Cardiac septum (tissue), 1 donor: ENCODE data around the gene IFT122. TPM values are rescaled to one million over a fixed set of nuclear protein-coding genes. Genes with fewer than 3 reads are reported as not detected.
"Not testable (repeated sequence)": the region's sequence is repeated elsewhere in the genome, so short reads cannot be mapped to it uniquely, and the experiment has no call there.

Experiments used
- DNase-seq: peaks from one replicate; pipeline ENCODE4 v3.0.0-alpha.2; 2020; ENCODE audit warnings: low spot score
- intact Hi-C: fragments of 100-400 bp; cut with DNase I; formaldehyde crosslinking; loops from one replicate; pipeline ENCODE4 v1.14.0; 2022
- total RNA-seq: library from RNA; stranded (reverse); fragmentation: NEBNext Ultra II Directional; extraction: Animal tissue kit (Norgen Biotek cat#: 25700); gene quantifications from one replicate; pipeline ENCODE4 v1.2.1, GENCODE V29; 2021
- donor health status: DM: no; HTN: no; CAD: no.

The IFT122 gene
- total RNA-seq, 1 donor from 2014 or later = 11.0 TPM

DNA sequence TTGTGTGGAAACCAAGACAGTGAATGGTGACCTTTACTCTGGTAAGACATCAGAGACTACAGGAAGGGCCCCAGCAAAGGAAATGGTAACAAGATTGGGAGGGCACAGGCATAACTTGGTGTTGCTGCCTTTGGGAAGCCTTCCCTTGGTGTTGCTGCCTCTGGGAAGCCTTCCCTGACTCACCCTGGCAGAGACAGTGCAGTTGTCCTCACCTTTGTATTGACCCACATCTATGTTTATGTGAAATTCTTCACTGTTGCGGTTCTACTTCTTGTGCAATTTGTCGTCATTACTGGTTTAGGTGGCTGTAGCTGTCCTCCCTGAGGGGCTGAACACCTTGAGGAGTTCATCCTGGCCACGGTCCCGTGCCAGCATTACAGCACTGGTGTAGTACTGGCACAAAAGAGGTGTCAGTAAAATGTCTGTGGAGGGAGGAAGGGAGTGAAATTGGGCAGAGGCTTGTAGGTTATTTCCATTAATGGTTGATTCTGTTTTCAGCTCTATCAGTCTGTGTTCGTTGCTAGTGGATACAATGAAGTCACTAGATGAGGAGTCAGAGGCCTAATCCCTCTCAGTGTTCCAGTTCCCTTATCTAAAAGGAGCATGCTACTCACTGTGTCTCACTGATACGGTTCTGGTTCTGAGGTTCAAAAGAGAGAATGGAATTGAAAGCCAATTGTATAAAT, 21.6 kb downstream of the IFT122 start:
- no peak for DNase-seq
- intact Hi-C loops = no loop called here

DNA sequence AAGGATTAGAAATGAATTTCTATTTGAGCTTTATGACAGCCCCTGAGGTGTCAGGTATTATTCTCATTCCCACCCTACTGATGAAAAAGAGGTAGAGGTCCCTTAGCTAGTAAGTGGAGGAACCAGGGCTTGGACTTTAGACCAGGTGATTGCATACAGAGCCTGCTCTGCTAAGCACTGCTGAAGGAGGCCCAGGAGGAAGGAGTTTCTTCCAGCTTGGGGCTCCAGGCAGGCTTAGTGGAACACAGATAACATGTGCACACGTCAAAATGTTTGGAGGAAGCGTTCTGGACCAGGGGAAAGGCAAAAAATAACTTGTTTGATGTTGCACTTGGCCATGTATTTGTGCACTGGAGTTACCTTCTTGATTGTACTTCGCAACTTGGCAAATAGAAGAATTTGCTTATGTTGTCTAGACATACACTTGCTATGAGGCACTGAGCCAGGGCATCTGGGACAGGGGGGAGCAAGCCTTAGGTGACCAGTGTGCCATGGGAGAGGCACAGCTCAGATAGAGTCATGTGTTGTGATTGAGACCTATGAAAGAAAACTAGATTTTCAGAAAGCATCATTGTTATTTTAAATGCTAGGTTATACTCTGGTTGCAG, 22.4 kb downstream of the IFT122 start:
- intact Hi-C loops = no loop called here
- DNase-seq = no peak

GRCh38 chr3:129463094-129463493, 23.1 kb downstream of the IFT122 start:
- intact Hi-C loops = no loop called here
- no peak for DNase-seq

- intact Hi-C loops = no loop called here
Observed at GRCh38 chr3:129463716-129464115, 23.7 kb downstream of the IFT122 start.

DNA sequence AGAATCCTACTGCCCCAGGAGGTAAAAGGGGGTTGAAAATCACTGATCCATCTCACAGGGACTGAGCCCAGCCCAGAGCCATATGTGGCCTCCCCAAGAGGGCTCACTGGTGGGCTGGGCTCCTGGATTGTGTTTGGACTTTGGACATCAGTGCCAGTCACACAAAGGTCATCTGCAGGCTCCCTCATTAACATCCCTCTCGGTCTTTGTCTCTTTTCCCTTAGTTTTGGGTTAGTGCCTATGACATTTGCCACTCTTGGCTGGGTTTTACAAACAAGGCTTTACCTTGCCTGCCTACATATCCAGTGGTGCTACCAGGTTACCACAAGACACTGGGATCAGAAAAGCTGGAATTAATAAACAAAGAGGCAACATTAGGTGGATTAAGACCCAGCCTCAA, 27.9 kb downstream of the IFT122 start:
- no peak for DNase-seq
- intact Hi-C loops = no loop called here

More at GRCh38 chr3:129463716-129464115, 23.7 kb downstream of the IFT122 start:
- no peak for DNase-seq

- DNase-seq = no peak
- intact Hi-C loops = loop anchor here (1.0 kb wide), 1 partner anchor 35 kb away; no protein-coding TSS in a partner anchor
Observed at GRCh38 chr3:129469026-129469425, 29.0 kb downstream of the IFT122 start.

DNA sequence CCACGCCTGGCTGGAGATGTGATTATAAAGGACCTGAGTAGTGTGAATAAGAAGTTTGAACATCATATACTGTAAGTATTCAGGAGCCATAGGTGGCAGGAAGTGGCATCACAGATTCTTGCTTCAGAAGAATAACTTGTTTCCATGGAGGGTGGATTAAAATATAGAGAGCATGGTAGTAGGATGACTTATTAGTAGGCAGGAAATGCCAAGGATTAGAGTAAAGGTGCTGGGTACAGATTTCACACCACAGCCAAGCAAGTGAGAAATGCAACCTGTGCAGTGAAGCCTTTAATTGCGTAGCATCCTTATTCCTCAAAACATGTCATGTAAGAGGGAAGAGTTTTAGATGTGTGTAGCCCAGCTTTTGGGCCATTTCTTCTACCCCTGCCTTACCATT, 30.8 kb downstream of the IFT122 start:
- no peak for DNase-seq
- intact Hi-C loops = no loop called here

DNA sequence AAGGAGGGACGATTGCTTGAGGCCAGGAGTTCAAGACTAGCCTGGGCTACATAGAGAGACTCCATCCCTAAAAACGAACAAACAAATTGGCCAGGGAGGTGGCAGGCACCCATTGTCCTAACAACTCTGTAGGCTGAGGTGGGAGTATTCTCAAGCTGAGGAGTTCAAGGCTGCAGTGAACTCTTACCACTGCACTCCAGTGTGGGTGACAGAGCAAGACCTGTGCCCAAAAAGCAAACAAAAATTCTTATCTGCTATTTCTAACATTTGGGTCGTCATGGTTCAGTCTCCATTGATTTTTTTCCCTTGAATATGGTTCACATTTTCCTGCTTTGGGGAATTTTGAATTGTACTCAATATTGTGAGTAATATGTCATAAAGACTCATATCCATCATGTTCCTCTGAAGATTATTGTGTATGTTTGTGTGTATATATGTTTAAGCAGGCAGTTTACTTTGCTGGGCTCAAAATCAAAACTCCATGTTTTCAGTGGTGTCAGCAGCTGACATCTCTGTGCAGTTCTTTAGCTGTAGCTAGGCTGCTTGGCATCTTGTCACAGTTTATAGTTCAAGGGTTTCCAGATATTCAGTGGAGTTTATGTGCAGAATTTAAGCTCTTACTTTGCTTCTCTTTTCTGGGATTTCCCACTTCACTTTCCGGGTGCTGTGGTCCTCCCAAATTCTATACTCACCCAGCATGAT, 33.2 kb downstream of the IFT122 start:
- no peak for DNase-seq
- intact Hi-C loops = no loop called here

DNA sequence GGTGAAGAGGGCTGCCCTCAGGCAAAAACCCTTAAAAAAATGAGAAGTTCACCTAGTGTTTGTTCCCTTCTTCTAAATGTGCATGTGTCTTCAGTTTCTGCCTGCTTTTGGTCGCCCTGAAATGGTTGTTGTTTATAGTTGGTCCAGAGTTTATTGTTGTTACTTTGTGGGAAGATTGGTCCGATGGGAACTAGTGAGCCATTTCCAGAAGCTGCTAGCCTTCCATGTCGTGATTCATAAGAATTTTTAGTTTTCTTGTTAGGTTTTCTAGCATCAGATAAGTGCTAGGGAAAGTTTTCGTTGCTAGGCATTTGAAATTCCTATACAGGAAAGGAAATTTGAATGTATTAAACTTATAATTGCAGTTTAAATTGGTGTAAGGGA, 33.7 kb downstream of the IFT122 start:
- intact Hi-C loops = no loop called here
- DNase-seq = no peak

DNA sequence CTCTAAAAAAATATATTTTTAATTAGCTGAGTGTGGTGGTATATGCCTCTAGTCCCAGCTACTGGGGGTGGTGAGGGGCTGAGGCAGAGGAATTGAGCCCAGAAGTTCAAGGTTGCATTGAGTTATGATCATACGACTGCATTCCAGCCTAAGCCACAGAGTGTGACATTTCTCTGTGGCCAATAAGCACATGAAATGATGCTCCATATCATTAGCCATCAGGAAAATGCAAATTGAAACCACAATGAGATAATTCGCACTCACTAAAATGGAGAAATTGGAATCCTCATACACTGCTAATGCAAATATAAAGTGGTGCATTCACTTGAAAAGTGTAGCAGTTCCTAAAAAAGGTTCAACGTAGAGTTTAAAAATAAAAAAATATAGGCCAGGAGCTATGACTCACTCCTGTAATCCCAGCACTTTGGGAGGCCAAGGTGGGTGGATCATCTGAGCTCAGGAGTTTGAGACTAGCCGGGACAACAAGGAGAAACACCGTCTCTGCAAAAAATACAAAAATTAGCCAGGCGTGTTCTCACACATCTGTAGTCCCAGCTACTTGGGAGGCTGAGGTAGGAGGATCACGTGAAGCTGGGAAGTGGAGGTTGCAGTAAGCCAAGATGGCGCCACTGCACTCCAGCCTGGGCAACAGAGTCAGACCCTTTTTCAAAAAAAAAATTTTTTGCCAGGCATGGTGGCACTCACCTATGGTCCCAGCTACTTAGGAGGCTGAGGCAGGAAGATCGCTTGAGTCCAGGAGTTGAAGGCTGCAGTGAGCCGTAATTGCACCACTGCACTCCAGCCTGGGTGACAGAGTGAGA, 35.2 kb downstream of the IFT122 start:
- intact Hi-C loops = no loop called here

DNA sequence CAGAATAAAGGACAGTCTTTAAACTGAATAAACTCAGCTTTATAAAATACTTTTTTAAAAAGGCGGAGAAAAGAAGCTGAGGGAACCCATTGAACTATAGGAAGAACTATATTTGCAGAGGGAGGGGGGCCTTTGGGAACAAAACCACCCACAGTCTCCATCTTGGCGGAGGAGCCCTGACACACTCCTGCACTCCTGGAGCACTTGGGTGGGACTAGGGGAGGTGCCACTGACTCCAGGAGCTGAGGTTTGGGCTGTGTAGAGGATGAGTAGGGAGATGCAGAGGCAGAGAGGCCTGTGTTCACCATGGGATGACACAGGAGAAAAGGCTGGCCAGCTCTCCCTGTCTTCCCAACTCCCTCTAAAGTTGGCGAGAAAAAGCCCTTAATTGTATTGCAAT, 35.8 kb downstream of the IFT122 start:
- no peak for DNase-seq
- intact Hi-C loops = no loop called here

More for the DNA sequence above, 35.2 kb downstream of the IFT122 start:
- DNase-seq = no peak

DNA sequence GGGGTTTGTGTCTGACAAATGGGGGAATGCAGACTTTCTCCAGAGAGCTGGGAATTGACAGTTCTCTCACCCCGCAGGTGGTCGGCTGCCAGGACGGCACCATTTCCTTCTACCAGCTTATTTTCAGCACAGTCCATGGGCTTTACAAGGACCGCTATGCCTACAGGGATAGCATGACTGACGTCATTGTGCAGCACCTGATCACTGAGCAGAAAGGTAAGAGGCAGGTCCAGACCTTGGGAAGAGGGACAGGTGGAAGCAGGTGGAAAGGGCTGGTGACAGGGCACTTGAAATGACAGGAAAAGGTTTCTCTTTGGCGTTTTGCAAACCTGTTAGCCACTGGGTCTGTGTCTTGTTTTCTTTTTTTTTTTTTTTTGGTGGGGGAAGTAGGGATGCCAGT, 36.6 kb downstream of the IFT122 start:
- intact Hi-C loops = no loop called here
- no peak for DNase-seq

- intact Hi-C loops = loop anchor here (5.0 kb wide), 1 partner anchor 39 kb away; the partner anchor contains the start of gene IFT122
- not testable (repeated sequence) for DNase-seq
Observed at GRCh38 chr3:129481225-129481765, 41.3 kb downstream of the IFT122 start.

DNA sequence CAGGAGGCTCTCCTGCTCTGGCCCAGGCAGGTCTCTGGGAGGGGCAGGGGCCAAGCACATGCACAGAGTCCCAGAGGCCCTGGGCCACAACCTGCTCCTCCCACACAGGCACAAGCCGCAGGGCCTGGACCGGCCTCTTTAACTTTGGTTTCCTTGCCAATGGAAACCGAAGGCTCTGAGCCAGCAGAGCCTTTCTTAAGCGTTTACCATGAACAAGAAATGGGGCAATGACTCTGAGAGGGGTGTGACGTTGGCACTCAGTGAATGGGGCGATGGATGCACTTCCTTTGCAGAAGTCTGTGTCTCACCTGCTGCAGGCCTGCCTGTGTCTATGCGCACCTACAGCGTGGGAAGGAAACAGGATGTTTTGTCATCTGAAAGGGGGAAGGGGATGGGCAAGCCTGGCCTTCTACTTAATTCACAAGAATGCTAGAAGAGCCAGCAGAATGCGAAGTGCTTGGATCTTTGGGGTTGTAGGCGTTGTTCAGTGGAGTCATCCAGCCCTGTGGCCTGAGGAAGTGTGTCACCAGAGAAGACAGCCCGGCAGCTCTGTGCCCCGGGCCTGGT, 41.8 kb downstream of the IFT122 start:
- intact Hi-C loops = loop anchor here (5.0 kb wide), 1 partner anchor 40 kb away; the partner anchor contains the start of gene IFT122

DNA sequence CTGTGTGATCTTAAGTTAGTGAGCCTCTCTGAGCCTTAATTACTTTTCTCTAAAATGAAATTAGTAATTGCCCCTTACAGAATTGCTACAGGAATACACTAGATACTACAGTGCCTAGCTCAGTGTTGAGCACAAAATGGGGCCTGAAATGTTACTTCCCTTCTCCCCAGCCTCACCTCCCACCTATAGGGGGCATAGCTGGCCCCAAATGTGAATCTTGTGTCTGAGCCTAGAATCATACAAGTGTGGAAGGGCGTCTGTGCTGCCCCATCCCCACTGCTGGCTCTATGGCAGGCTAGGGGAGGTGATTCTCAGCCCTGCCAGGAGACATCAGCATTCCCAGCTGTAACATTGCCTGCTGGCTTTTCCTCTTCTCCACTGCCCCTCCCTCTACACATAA, 42.7 kb downstream of the IFT122 start:
- DNase-seq = no peak
- intact Hi-C loops = loop anchor here (5.0 kb wide), 1 partner anchor 40 kb away; the partner anchor contains the start of gene IFT122

More for the DNA sequence above, 41.8 kb downstream of the IFT122 start:
- no peak for DNase-seq

- no peak for DNase-seq
- intact Hi-C loops = loop anchor here (5.0 kb wide), 1 partner anchor 42 kb away; the partner anchor contains the start of gene IFT122
Observed at GRCh38 chr3:129483870-129484269, 43.8 kb downstream of the IFT122 start.

DNA sequence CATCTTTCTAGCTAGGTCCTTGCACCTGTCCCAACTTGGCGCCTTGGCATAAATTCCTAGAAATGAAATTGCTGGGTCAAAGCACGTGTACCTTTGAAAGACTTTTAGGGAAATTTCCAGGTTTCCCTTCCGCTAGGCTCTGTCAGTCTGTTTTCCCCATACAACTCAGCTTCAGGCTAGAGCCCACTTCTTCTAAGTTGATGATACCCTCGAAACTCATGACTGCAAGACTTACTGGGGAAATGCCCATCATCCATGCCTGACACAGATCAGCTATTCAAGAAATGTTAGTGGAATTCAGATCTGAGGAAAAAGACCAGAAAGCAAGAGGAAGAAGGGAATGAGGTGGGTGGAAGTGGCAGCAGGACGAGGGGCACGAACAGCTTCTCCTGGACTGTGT, 45.1 kb downstream of the IFT122 start:
- intact Hi-C loops, DNase-seq: not testable (repeated sequence)

GRCh38 chr3:129485721-129486663, 46.0 kb downstream of the IFT122 start:
- intact Hi-C loops = no loop called here
- peak; percentile 82 for DNase-seq
